Mesenchymal stem cell (in vitro differentiated cells and primary cell): Measurements from ENCODE around the gene PTPRG.

Experiments used
- DNase-seq: peaks from one replicate; pipeline ENCODE4 v3.0.0-alpha.2; 2013
- H2AFZ ChIP-seq: one replicate; pipeline ENCODE4 v1.6.1; 2013; ENCODE audit warnings: low read depth, mild to moderate bottlenecking, control low read depth, inconsistent platforms, low read length, moderate library complexity
- H2AK5ac ChIP-seq: 2 replicates; pipeline ENCODE4 v1.6.1; 2013; ENCODE audit warnings: low read length, moderate library complexity, mild to moderate bottlenecking, inconsistent platforms; ENCODE audit not compliant: severe bottlenecking
- H2BK120ac ChIP-seq: one replicate; pipeline ENCODE4 v1.6.1; 2013; ENCODE audit warnings: low read depth, mild to moderate bottlenecking, inconsistent platforms, low read length, moderate library complexity
- H2BK12ac ChIP-seq, 2 experiments: one replicate each; pipeline ENCODE4 v1.6.1; 2013; ENCODE audit warnings: inconsistent platforms in 2 of 2, low read length in 2 of 2, mild to moderate bottlenecking in 2 of 2, moderate library complexity in 2 of 2, control low read depth in 1 of 2
- H2BK15ac ChIP-seq: one replicate; pipeline ENCODE4 v1.6.1; 2013; ENCODE audit warnings: mild to moderate bottlenecking, low read depth, inconsistent platforms; ENCODE audit not compliant: poor library complexity, severe bottlenecking
- H2BK5ac ChIP-seq: 2 replicates; pipeline ENCODE4 v1.6.1; 2013; ENCODE audit warnings: low read depth, mild to moderate bottlenecking, low read length, control low read depth, inconsistent platforms; ENCODE audit not compliant: poor library complexity, severe bottlenecking
- H3K14ac ChIP-seq, 2 experiments: one replicate each; pipeline ENCODE4 v1.6.1; 2013; ENCODE audit warnings: inconsistent platforms in 2 of 2, low read length in 2 of 2, control low read depth in 1 of 2, mild to moderate bottlenecking in 1 of 2, moderate library complexity in 1 of 2
- H3K18ac ChIP-seq, 2 experiments: one replicate each; pipeline ENCODE4 v1.6.1; 2013; ENCODE audit warnings: inconsistent platforms in 2 of 2, low read length in 2 of 2, control low read depth in 1 of 2, low read depth in 1 of 2, mild to moderate bottlenecking in 1 of 2
- H3K23ac ChIP-seq, 2 experiments: one replicate each; pipeline ENCODE4 v1.6.1; 2013; ENCODE audit warnings: inconsistent platforms in 2 of 2, low read length in 2 of 2, mild to moderate bottlenecking in 2 of 2, moderate library complexity in 2 of 2, control low read depth in 1 of 2
- H3K27ac ChIP-seq: 2 replicates; pipeline ENCODE4 v1.5.1; 2013; ENCODE audit warnings: mild to moderate bottlenecking, moderate library complexity, low read length, control low read depth, inconsistent platforms; ENCODE audit not compliant: poor library complexity, severe bottlenecking
- H3K27me3 ChIP-seq, 2 experiments: 2 replicates each; pipeline versions ENCODE4 v1.6.1 to v1.7.0; 2013; ENCODE audit warnings: low read length in 2 of 2, mild to moderate bottlenecking in 2 of 2, moderate library complexity in 2 of 2, control low read depth in 1 of 2, inconsistent platforms in 1 of 2; ENCODE audit not compliant: control insufficient read depth in 1 of 2, insufficient read depth in 1 of 2
- H3K36me3 ChIP-seq, 2 experiments: 2 replicates each; pipeline versions ENCODE4 v1.6.1 to v1.7.0; 2013; ENCODE audit warnings: low read length in 2 of 2, control low read depth in 1 of 2, inconsistent platforms in 1 of 2, low read depth in 1 of 2, mild to moderate bottlenecking in 1 of 2; ENCODE audit not compliant: insufficient read depth in 2 of 2, control insufficient read depth in 1 of 2
- H3K4ac ChIP-seq, 2 experiments: one replicate each; pipeline ENCODE4 v1.6.1; 2013; ENCODE audit warnings: inconsistent platforms in 2 of 2, low read length in 2 of 2, mild to moderate bottlenecking in 2 of 2, moderate library complexity in 2 of 2, control low read depth in 1 of 2, low read depth in 1 of 2
- H3K4me1 ChIP-seq: 2 replicates; pipeline ENCODE4 v1.6.1; 2013; ENCODE audit warnings: low read depth, low read length, control low read depth; ENCODE audit not compliant: control insufficient read depth, insufficient read depth
- H3K4me2 ChIP-seq: 2 replicates; pipeline ENCODE4 v1.6.1; 2013; ENCODE audit warnings: low read length, mild to moderate bottlenecking, inconsistent platforms; ENCODE audit not compliant: poor library complexity, severe bottlenecking
- H3K4me3 ChIP-seq, 2 experiments: 2 replicates each; pipeline versions ENCODE4 v1.5.1 to v1.7.0; 2013; ENCODE audit warnings: low read length in 2 of 2, mild to moderate bottlenecking in 2 of 2, control low read depth in 1 of 2, low read depth in 1 of 2; ENCODE audit not compliant: insufficient read depth in 1 of 2
- H3K79me1 ChIP-seq: replicated peaks from 2 replicates; pipeline ENCODE4 v1.6.1; 2013; ENCODE audit warnings: mild to moderate bottlenecking, control low read depth, low read length, inconsistent platforms; ENCODE audit not compliant: poor library complexity, severe bottlenecking
- H3K9ac ChIP-seq: 2 replicates; pipeline ENCODE4 v1.7.0; 2013; ENCODE audit warnings: mild to moderate bottlenecking, low read length, moderate library complexity
- H3K9me3 ChIP-seq: 2 replicates; pipeline ENCODE4 v1.7.0; 2013; ENCODE audit warnings: mild to moderate bottlenecking, low read length; ENCODE audit not compliant: control insufficient read depth
- H4K8ac ChIP-seq: one replicate; pipeline ENCODE4 v1.6.1; 2013; ENCODE audit warnings: inconsistent platforms, mild to moderate bottlenecking, low read length, moderate library complexity
- H4K91ac ChIP-seq: one replicate; pipeline ENCODE4 v1.6.1; 2013; ENCODE audit warnings: mild to moderate bottlenecking, low read length, inconsistent platforms
- WGBS: methylation state at CpG from one replicate; pipeline ENCODE4 v1.1.7; 2013; ENCODE audit warnings: mixed read lengths; 5-methylcytosine and 5-hydroxymethylcytosine counted together

The PTPRG gene

GRCh38 chr3:61796911-61797310 lies 235.5 kb downstream of the PTPRG start:
- Histone ChIP-seq H3K4me1 (peaks cover 3% of the 10 kb centered on the region), H2BK5ac (no peak overlapping the region), H3K18ac (no peak overlapping the region), H4K8ac (no peak overlapping the region), H3K14ac (no peak overlapping the region), H2AFZ (no peak overlapping the region), H4K91ac (no peak overlapping the region), H3K9ac (no peak overlapping the region), H3K23ac (no peak overlapping the region), H3K4me2 (no peak overlapping the region), H3K79me1 (peaks cover 43% of the 10 kb centered on the region), H2AK5ac (no peak overlapping the region), H2BK12ac (no peak overlapping the region), H3K27ac (no peak overlapping the region), H2BK15ac (no peak overlapping the region), H3K4ac (no peak overlapping the region), H2BK120ac (no peak overlapping the region), H3K9me3 (no peaks in the 10 kb centered on the region), H3K27me3 (no peaks in the 10 kb centered on the region), H3K36me3 (peaks cover 0 to 3% of the 10 kb centered on the region in 2 experiments), H3K4me3 (no peak overlapping the region)
- no peak for DNase-seq
- 89% methylated on average over 5 of the region's 6 CpGs for WGBS

- Histone ChIP-seq H3K27me3 (no peaks in the 10 kb centered on the region), H3K36me3 (peaks cover 0 to 3% of the 10 kb centered on the region in 2 experiments)
- 100% methylated on average over 1 of the region's 1 CpG for WGBS
Measured at GRCh38 chr3:61802772-61803171, 241.4 kb downstream of the PTPRG start.

GRCh38 chr3:61803983-61804382 lies 242.6 kb downstream of the PTPRG start:
- H3K9me3 ChIP-seq = no peaks in the 10 kb centered on the region
- DNase-seq = no peak
- no peak overlapping the region for H3K27ac ChIP-seq
- 29% methylated on average over 1 of the region's 1 CpG for WGBS
- H2AFZ ChIP-seq = no peak overlapping the region
- no peak overlapping the region for H3K4me3 ChIP-seq
- H2BK15ac ChIP-seq = no peak overlapping the region
- no peak overlapping the region for H2BK5ac ChIP-seq
- H3K27me3 ChIP-seq = no peaks in the 10 kb centered on the region
- H4K91ac ChIP-seq = no peak overlapping the region
- peaks cover 29% of the 10 kb centered on the region for H3K79me1 ChIP-seq
- no peaks in the 10 kb centered on the region for H3K4me1 ChIP-seq
- no peak overlapping the region for H3K23ac ChIP-seq
- no peak overlapping the region for H4K8ac ChIP-seq
- no peak overlapping the region for H2BK120ac ChIP-seq
- no peak overlapping the region for H3K14ac ChIP-seq
- no peak overlapping the region for H3K18ac ChIP-seq
- no peak overlapping the region for H3K4ac ChIP-seq
- peaks cover 0 to 3% of the 10 kb centered on the region in 2 experiments for H3K36me3 ChIP-seq
- H3K4me2 ChIP-seq = no peak overlapping the region
- H3K9ac ChIP-seq = no peak overlapping the region
- H2BK12ac ChIP-seq = no peak overlapping the region
- H2AK5ac ChIP-seq = no peak overlapping the region

More at GRCh38 chr3:61802772-61803171, 241.4 kb downstream of the PTPRG start:
- Histone ChIP-seq H3K4me1 (no peaks in the 10 kb centered on the region), H4K8ac (no peak overlapping the region), H3K9ac (no peak overlapping the region), H3K4me3 (no peak overlapping the region), H2AFZ (no peak overlapping the region), H3K18ac (no peak overlapping the region), H3K9me3 (no peaks in the 10 kb centered on the region), H3K27ac (no peak overlapping the region), H3K23ac (no peak overlapping the region), H2BK120ac (no peak overlapping the region), H3K79me1 (peaks cover 30% of the 10 kb centered on the region), H3K14ac (no peak overlapping the region), H2AK5ac (no peak overlapping the region), H3K4ac (no peak overlapping the region), H3K4me2 (no peak overlapping the region), H4K91ac (no peak overlapping the region), H2BK12ac (no peak overlapping the region), H2BK15ac (no peak overlapping the region), H2BK5ac (no peak overlapping the region)
- no peak for DNase-seq

GRCh38 chr3:61804782-61805181 lies 243.4 kb downstream of the PTPRG start:
- no peak overlapping the region for H4K8ac ChIP-seq
- no peak overlapping the region for H3K14ac ChIP-seq
- no peak overlapping the region for H3K18ac ChIP-seq
- no peak overlapping the region for H3K27ac ChIP-seq
- H2BK15ac ChIP-seq = no peak overlapping the region
- no peak overlapping the region for H3K4ac ChIP-seq
- no peak overlapping the region for H3K4me2 ChIP-seq
- no peak overlapping the region for H2BK12ac ChIP-seq
- H3K4me3 ChIP-seq = no peak overlapping the region
- 50% methylated on average over 1 of the region's 1 CpG for WGBS
- H2BK5ac ChIP-seq = no peak overlapping the region
- H2AFZ ChIP-seq = no peak overlapping the region
- peaks cover 0 to 3% of the 10 kb centered on the region in 2 experiments for H3K36me3 ChIP-seq
- no peaks in the 10 kb centered on the region for H3K27me3 ChIP-seq
- no peak overlapping the region for H2AK5ac ChIP-seq
- H4K91ac ChIP-seq = no peak overlapping the region
- DNase-seq = no peak
- H3K23ac ChIP-seq = no peak overlapping the region
- H3K9ac ChIP-seq = peak overlapping the region; percentile 55
- H3K4me1 ChIP-seq = no peaks in the 10 kb centered on the region
- H2BK120ac ChIP-seq = no peak overlapping the region
- H3K79me1 ChIP-seq = peaks cover 28% of the 10 kb centered on the region
- H3K9me3 ChIP-seq = no peaks in the 10 kb centered on the region
